Stimulated activated naive CD8-positive, alpha-beta T cell treated with anti-CD3 and anti-CD28 coated beads, Interleukin-15, Interleukin-2, amounts not matched to agents 100 ng/mL and 50 ng/mL, for 24 hours (primary cell): Measurements from ENCODE around the gene ARSJ.

Source experiments
- H3K27ac Mint-ChIP-seq: one replicate; pipeline ENCODE4 v1.8.0; 2021; ENCODE audit warnings: mild to moderate bottlenecking, mixed read lengths
- H3K27me3 Mint-ChIP-seq: one replicate; pipeline ENCODE4 v1.8.0; 2021; ENCODE audit warnings: mixed read lengths
- H3K36me3 Mint-ChIP-seq: one replicate; pipeline ENCODE4 v1.8.0; 2021; ENCODE audit warnings: low read depth, mixed read lengths
- H3K4me1 Mint-ChIP-seq: one replicate; pipeline ENCODE4 v1.8.0; 2021; ENCODE audit warnings: low read depth, mixed read lengths
- H3K4me3 Mint-ChIP-seq: one replicate; pipeline ENCODE4 v1.8.0; 2021; ENCODE audit warnings: mild to moderate bottlenecking, mixed read lengths
- H3K9me3 Mint-ChIP-seq: one replicate; pipeline ENCODE4 v1.8.0; 2021; ENCODE audit warnings: mixed read lengths

The ARSJ gene

DNA sequence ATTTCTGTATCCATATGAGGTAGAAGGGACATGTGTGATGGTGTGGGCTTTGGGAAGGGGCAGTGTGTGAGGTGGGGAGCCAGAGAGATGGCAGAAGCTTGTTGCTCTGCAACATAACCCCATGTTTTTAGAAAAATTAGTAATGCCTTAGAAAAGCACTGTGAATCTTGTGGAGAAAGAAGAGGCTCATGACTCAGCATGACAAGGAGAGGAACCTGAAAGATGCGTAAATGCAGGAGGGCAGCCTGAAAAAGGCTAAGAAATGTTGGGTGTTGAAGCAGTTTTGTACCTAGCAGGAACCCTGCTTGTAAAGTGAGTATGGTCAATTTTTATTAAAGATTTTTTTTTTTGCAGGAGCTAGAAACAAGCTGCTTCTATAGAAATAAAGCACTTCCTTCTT lies 59.8 kb downstream of the ARSJ start:
- no peaks in the 10 kb centered on the region for H3K4me1 Mint-ChIP-seq
- no peaks in the 10 kb centered on the region for H3K9me3 Mint-ChIP-seq
- H3K4me3 Mint-ChIP-seq: no peak overlapping the region
- no peaks in the 10 kb centered on the region for H3K27me3 Mint-ChIP-seq
- no peaks in the 10 kb centered on the region for H3K36me3 Mint-ChIP-seq
- H3K27ac Mint-ChIP-seq: no peak overlapping the region

DNA sequence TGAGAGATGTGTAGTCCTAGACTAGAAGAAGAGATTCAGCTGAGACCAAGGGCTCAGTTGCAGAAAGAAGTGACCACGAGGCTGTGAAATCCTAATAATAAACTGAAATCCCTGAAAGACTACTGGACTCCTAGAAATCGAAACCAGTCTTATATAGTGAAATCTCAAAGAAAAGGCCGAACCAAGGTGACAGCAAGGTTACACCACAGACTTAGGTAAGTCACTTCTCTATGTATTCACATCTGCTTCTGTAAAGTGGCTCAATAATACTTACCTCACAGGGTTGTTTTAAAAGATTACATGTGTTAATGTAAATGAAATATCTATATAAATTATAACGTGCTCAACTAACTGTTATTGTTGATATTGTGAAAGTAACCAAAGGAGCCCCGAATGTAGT lies 60.3 kb downstream of the ARSJ start:
- no peaks in the 10 kb centered on the region for H3K4me1 Mint-ChIP-seq
- no peaks in the 10 kb centered on the region for H3K36me3 Mint-ChIP-seq
- H3K27ac Mint-ChIP-seq: no peak overlapping the region
- H3K4me3 Mint-ChIP-seq: no peak overlapping the region
- H3K9me3 Mint-ChIP-seq: no peaks in the 10 kb centered on the region
- H3K27me3 Mint-ChIP-seq: no peaks in the 10 kb centered on the region

DNA sequence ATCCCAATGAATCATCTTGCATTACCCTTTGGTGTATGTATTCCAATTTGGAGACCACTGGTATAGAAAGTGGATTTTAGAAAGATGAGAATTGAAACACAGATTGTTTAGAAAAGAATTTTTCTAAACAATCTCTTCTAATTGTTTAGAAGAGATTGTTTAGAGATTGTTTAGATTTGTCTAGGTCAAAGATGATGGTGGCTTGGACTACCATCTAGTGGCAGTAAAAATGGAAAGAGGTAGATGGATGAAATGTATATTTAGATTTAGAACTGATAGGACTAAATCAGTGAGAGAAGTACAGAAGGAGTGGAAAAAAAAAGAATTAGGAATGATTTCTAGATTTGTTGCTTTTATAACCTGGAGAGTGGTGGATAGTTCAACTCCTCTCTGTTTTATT lies 70.6 kb downstream of the ARSJ start:
- Mint-ChIP-seq H3K27ac (no peak overlapping the region), H3K36me3 (peaks cover 4% of the 10 kb centered on the region), H3K27me3 (no peaks in the 10 kb centered on the region), H3K4me1 (peaks cover 15% of the 10 kb centered on the region), H3K4me3 (no peak overlapping the region), H3K9me3 (peaks cover 4% of the 10 kb centered on the region)

- Mint-ChIP-seq H3K4me1 (peaks cover 25% of the 10 kb centered on the region), H3K27ac (no peak overlapping the region), H3K9me3 (peaks cover 4% of the 10 kb centered on the region), H3K36me3 (peaks cover 4% of the 10 kb centered on the region), H3K27me3 (no peaks in the 10 kb centered on the region), H3K4me3 (no peak overlapping the region)
These were observed 71.9 kb downstream of the ARSJ start for GRCh38 chr4:113907559-113907958.

GRCh38 chr4:113905301-113905700 lies 74.1 kb downstream of the ARSJ start:
- no peaks in the 10 kb centered on the region for H3K27me3 Mint-ChIP-seq
- H3K9me3 Mint-ChIP-seq: peaks cover 4% of the 10 kb centered on the region
- H3K27ac Mint-ChIP-seq: no peak overlapping the region
- peaks cover 41% of the 10 kb centered on the region for H3K4me1 Mint-ChIP-seq
- H3K36me3 Mint-ChIP-seq: peaks cover 4% of the 10 kb centered on the region
- H3K4me3 Mint-ChIP-seq: no peak overlapping the region

DNA sequence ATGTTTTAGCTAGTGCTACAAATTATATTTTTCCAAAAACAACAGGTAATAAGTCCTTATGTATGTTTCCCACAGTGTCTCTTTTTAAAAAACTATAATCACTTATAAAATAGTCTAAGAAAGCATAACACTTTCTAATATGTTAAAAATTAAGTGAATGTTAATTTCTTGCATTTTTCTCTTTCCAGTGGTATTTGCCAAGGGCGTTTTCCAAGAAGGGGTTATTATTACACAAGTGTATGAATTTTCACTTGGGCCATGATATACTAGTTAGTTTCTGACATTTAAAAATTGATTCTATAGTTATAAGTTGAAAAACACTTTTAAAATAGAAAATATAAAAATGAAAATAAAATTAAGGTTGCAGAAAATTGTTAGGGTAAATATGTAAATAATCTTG lies 74.6 kb downstream of the ARSJ start:
- Mint-ChIP-seq H3K4me3 (no peak overlapping the region), H3K9me3 (peaks cover 4% of the 10 kb centered on the region), H3K27ac (no peak overlapping the region), H3K4me1 (peaks cover 45% of the 10 kb centered on the region), H3K36me3 (peaks cover 4% of the 10 kb centered on the region), H3K27me3 (no peaks in the 10 kb centered on the region)

- Mint-ChIP-seq H3K27ac (peak overlapping the region; percentile 26), H3K4me1 (peaks cover 64% of the 10 kb centered on the region), H3K4me3 (peak overlapping the region; percentile 61), H3K9me3 (no peaks in the 10 kb centered on the region), H3K27me3 (no peaks in the 10 kb centered on the region), H3K36me3 (no peaks in the 10 kb centered on the region)
These were observed 77.3 kb downstream of the ARSJ start for GRCh38 chr4:113901994-113902787.

DNA sequence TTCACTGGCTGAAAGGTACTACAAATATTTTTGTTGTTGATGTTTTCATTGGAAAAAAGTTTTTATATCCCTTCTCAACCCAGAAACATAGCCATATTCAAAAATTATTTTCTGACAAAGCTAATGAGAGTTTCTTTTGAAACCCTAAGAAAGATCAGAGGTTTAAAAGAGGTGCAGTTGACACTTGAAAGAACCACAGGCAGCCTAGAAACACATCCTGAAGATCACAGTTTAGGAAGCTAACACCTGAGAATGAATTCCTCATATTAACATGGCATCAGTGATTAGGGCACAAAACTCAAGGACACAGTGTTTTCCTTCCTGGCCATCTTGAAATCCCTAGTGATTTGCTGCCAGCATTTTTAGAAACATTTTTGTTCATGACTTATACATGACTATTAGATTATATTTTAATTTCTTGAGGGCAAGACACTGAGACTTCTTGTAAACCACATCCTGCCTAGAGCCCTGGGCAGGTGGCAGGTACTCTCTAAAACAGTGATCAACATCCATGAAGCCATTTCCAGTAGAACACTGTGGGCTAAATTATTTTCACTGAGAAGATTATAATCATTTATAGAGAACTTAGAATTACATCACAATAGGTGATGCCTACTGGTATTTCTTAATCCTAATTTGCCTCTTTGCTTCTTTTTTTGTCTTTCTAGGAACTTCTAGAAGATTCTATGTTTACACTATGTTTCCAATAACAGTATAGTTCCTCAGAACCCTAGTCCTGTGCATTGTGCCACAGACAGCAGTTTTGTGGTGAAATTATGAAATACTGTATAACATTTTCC lies 80.0 kb downstream of the ARSJ start:
- Mint-ChIP-seq H3K36me3 (no peaks in the 10 kb centered on the region), H3K27me3 (no peaks in the 10 kb centered on the region), H3K4me1 (peaks cover 49% of the 10 kb centered on the region), H3K4me3 (no peak overlapping the region), H3K9me3 (no peaks in the 10 kb centered on the region), H3K27ac (peak overlapping the region; percentile 72)

- no peaks in the 10 kb centered on the region for H3K36me3 Mint-ChIP-seq
These were observed 85.9 kb downstream of the ARSJ start for GRCh38 chr4:113893546-113893945.

DNA sequence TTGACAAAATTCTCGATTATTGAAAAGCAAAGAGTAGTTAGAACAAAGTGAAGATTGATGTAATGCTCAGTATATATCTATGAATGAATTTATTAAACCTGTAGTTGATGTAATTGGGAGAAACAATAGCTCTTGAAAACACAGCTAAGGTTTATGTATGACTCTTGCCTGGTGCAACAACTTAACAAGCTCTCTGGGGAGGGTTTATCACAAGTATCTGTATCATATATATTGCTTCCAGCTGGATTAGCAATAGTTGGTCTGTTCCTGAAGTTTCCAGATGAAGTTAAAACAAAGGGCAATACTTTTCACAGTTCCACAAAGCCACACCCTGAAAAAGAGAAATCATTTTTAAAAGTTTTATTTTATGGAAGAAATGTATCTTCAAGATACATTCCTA lies 91.4 kb downstream of the ARSJ start:
- H3K36me3 Mint-ChIP-seq: no peaks in the 10 kb centered on the region
- H3K27ac Mint-ChIP-seq: no peak overlapping the region
- H3K9me3 Mint-ChIP-seq: peaks cover 14% of the 10 kb centered on the region
- H3K4me1 Mint-ChIP-seq: no peaks in the 10 kb centered on the region
- H3K4me3 Mint-ChIP-seq: no peak overlapping the region
- no peaks in the 10 kb centered on the region for H3K27me3 Mint-ChIP-seq

More at GRCh38 chr4:113893546-113893945, 85.9 kb downstream of the ARSJ start:
- H3K9me3 Mint-ChIP-seq: peaks cover 7% of the 10 kb centered on the region
- no peak overlapping the region for H3K4me3 Mint-ChIP-seq
- H3K27me3 Mint-ChIP-seq: no peaks in the 10 kb centered on the region
- peaks cover 8% of the 10 kb centered on the region for H3K4me1 Mint-ChIP-seq
- H3K27ac Mint-ChIP-seq: no peak overlapping the region

GRCh38 chr4:113885291-113885690 lies 94.2 kb downstream of the ARSJ start:
- no peaks in the 10 kb centered on the region for H3K36me3 Mint-ChIP-seq
- no peaks in the 10 kb centered on the region for H3K27me3 Mint-ChIP-seq
- no peaks in the 10 kb centered on the region for H3K4me1 Mint-ChIP-seq
- H3K4me3 Mint-ChIP-seq: no peak overlapping the region
- peaks cover 14% of the 10 kb centered on the region for H3K9me3 Mint-ChIP-seq
- H3K27ac Mint-ChIP-seq: no peak overlapping the region

DNA sequence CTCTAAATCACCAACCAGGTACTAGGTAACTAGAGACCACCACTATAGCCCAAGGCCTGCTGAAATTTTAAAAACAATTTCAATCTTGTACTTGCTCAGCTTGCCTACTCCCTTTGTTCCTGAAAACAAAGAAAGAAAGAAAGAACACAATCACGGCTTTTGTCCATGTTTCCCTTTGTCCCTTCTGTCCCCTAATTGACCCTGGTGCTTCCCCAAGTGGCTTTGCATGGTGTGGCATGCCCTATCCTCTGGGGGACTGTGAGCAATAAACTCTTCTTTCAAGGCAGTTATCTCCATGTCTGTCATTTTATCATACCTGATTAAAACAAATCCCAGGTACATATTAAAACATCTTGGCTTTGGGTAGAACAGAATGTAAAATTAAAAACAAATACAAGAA lies 94.8 kb downstream of the ARSJ start:
- Mint-ChIP-seq H3K4me1 (no peaks in the 10 kb centered on the region), H3K36me3 (no peaks in the 10 kb centered on the region), H3K27me3 (no peaks in the 10 kb centered on the region), H3K9me3 (peaks cover 7% of the 10 kb centered on the region), H3K27ac (no peak overlapping the region), H3K4me3 (no peak overlapping the region)

DNA sequence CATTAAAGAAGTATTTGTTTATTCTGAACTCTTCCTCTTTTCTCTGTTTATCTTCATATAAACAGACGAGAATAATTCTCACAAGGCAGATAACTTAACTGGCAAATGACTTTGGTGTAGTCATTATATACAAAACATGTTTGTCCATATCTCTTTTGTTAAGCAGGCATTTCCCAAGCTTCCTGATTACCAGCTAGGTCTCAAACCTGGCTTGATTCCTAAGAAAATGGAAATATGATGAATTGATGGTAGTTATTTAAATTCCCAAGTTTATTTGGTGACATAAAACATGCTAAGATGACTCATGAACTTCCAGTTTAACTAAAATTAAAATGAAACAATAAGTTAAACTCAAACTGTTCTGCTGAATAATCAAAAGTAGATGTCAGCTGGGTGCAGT lies 96.8 kb downstream of the ARSJ start:
- Mint-ChIP-seq H3K4me1 (no peaks in the 10 kb centered on the region), H3K9me3 (peaks cover 7% of the 10 kb centered on the region), H3K27ac (no peak overlapping the region), H3K4me3 (no peak overlapping the region), H3K27me3 (no peaks in the 10 kb centered on the region), H3K36me3 (no peaks in the 10 kb centered on the region)

GRCh38 chr4:113881256-113881655 lies 98.2 kb downstream of the ARSJ start:
- Mint-ChIP-seq H3K27me3 (no peaks in the 10 kb centered on the region), H3K36me3 (no peaks in the 10 kb centered on the region), H3K9me3 (peaks cover 6% of the 10 kb centered on the region), H3K27ac (no peak overlapping the region), H3K4me1 (no peaks in the 10 kb centered on the region), H3K4me3 (no peak overlapping the region)

DNA sequence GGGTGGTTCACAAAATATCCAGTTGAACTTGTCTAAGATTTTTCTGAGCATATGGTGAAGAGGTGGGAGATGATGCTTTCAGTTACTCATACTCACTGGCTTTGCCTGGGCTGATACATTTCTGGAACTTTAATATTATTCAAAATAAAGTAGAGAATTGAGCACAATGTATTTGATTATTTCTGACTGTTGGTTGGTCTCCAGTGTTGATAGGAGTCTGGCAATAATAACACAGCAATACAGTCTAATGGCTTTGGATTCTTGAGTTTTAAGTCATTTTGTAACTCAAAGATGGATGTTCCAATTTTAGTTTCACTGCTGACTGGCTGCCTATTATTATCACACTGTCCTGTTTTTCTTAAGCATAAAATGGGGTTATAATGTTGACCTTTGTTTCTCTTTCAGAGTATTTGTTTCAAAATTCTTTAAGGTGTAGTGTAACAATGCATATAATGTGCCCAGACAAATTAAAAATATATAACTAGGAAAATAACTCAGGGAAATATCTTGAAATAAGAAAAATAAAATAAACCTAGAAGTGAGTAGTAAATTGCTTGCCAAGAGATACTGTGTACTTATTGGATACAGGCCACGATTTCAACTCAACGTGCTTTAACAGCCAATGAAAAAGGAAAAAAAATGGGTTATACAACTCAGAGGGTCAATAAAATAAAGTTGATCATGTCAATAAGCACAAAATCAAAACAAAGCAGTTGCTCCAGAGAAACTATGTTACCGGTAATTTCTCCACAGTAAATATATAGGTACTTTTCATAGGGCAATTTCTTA lies 99.0 kb downstream of the ARSJ start:
- Mint-ChIP-seq H3K27me3 (no peaks in the 10 kb centered on the region), H3K27ac (no peak overlapping the region), H3K36me3 (no peaks in the 10 kb centered on the region), H3K9me3 (peaks cover 4% of the 10 kb centered on the region), H3K4me3 (no peak overlapping the region), H3K4me1 (no peaks in the 10 kb centered on the region)
